GM19035 (cell line): ENCODE results near the gene THRB.

Experiments used
- ATAC-seq: cut with Tn5 transposase; IDR thresholded peaks from one replicate; pipeline ENCODE4 v1.9.1; 2021; ENCODE audit not compliant: unreplicated experiment

The THRB gene

GRCh38 chr3:24494618-24495325, at the start of gene THRB:
THRB (minus strand) TSS chr3:24494850.
- ATAC-seq = peak; percentile 67

- ATAC-seq = no peak
Observed at GRCh38 chr3:24541935-24542334, 47.3 kb upstream of the THRB start.

DNA sequence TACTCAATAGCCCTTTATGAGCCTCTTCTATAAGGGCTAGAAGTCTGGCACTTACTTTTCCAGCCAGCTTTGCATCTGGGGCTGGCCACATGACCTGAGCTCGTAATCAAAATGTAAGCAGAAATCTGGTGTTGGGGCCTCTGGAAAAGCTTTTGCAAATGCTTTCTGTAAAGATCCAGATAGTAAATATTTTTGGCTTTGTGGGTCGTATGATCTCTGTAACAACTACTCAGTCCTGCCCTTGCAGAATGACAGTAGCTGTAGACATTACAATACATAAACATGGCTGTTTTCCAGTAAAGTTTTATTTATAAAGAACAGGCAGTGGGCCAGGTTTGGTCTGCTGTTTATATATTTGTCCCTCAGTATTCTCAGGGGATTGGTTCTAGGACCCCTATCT, 46.2 kb upstream of the THRB start:
- ATAC-seq = no peak

- no peak for ATAC-seq
Observed at GRCh38 chr3:24539699-24540098, 45.0 kb upstream of the THRB start.

- no peak for ATAC-seq
Observed at GRCh38 chr3:24538891-24539290, 44.2 kb upstream of the THRB start.

DNA sequence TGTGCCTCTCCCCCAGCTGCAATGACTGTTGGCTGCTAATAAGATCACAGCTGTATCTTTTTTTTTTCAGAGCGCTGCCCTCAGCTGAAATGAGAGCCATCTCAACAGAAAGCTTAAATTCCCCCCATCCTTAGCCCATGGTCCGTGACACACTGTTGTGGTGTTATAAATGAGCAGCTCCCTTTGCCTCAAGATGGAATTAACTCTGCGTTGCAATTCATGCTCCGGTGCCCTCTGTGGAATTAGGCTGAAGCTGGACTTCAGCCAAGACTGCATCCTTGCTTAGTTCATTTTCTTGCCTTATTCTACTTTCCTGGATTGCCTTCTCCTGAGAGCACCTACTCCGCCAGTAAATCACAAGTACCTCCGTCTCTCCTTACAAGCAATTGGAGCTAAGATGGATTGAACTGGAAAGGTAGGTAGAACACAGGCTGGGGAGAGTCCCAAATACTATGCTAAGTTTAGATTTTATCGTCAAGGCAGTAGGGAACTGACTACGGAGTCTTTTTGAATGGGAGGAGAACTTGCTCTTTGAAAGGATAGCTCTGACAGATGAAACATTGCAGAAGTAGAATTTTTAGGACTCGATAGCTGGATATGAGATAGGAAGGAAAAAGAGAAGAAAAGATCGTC, 39.0 kb upstream of the THRB start:
- ATAC-seq = no peak

DNA sequence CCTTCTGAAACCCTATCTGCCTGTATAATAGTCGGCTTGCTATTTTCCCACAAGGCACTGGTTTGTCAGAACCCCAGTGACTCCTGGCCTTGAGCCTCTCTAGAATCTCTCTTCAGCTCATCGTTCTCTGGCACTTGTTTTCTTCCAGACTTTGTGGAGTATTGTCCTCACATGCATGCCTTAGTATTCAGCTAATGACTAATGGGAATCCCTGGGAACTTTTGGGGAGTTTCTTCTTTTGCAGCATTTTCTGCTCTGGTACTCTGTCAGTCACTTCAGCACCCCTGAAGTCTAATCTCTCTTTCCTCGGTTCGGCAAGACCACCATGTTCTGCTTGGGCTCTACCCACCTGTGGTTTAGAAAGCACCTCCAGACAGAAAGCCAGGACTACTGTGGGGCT, 35.8 kb upstream of the THRB start:
- no peak for ATAC-seq

GRCh38 chr3:24529210-24529609, 34.6 kb upstream of the THRB start:
- ATAC-seq = no peak

- ATAC-seq = no peak
Observed at GRCh38 chr3:24526640-24527212, 32.1 kb upstream of the THRB start.

- ATAC-seq = no peak
Observed at GRCh38 chr3:24525557-24525956, 30.9 kb upstream of the THRB start.

GRCh38 chr3:24525022-24525421, 30.4 kb upstream of the THRB start:
- no peak for ATAC-seq

DNA sequence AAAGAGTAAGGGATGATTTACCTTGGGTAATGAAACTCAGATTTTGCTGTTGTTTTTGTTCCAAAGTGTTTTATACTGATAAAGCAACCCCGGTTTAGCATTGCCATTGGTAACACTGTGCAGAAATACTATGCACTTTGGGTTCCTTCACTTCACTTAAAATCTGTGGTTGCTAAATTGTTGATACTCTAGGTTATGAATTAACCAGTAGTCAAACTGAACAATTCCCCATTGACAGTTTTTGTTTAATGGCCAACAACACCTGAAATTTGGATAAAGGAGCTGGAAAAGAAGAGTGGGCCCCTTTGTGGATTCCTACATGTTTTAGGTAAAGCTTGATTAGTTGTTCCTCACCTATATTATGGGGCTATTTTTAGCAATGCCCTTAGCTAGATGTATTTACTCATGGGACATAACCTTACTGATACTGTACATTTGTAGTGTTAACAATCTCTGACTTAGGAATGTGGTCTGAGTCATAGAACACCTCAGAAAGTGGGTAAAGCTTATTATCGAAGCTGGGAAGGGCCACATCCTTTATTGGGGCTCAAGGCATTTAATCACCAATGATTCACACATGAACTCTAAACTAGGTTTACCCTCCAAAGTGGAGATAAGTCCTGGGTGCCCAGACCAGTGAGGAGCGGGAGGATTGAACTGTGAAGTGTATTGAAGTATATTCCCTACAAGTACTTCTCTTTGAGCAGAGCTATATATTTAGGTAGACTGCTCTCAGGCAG, 29.5 kb upstream of the THRB start:
- no peak for ATAC-seq

DNA sequence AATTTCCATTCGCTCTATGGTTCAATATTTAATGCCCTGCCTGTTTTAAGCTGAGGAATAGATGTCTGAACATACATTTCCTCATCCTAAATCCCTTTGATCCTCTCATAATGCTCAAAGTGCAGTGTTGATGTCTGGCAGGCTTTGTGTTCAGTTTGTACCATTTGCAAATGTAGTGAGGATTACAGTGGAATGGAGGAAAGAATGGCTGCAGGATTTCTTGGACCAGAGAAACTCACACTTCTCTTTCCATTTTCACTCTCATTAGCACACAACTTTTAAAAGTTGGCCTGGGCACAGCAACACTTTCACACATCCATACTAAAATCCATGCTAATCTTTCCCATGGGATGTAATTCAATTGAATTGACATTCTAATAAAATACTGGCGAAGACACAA, 28.6 kb upstream of the THRB start:
- ATAC-seq = no peak

- ATAC-seq = no peak
Observed at GRCh38 chr3:24522146-24522579, 27.5 kb upstream of the THRB start.

- ATAC-seq = peak; percentile 52
Observed at GRCh38 chr3:24521420-24522145, 26.9 kb upstream of the THRB start.

DNA sequence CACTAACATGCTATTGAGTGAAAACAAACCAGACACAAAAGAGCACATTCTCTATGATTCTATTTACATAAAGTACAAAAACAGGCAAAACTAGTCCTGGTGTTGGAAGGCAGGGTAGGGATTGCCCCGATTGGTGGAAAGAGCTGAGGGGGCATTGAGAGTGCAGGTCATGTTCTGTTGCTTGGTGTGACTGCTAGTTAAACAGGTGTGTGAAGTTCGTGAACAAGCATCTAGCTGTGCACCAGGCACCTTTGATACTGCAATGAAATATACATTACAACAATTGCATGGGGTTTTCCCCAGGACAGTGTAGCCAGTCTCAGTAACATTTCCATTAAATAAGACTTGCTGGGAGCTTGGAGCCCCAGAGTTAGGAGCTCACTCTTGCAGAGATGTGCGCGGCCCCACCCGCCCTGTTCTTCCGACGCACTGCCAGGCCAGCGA, 26.3 kb upstream of the THRB start:
- ATAC-seq = no peak

GRCh38 chr3:24520101-24520495, 25.4 kb upstream of the THRB start:
- no peak for ATAC-seq

GRCh38 chr3:24519368-24520100, 24.9 kb upstream of the THRB start:
- ATAC-seq = peak; percentile 58

GRCh38 chr3:24518990-24519367, 24.3 kb upstream of the THRB start:
- ATAC-seq = no peak

DNA sequence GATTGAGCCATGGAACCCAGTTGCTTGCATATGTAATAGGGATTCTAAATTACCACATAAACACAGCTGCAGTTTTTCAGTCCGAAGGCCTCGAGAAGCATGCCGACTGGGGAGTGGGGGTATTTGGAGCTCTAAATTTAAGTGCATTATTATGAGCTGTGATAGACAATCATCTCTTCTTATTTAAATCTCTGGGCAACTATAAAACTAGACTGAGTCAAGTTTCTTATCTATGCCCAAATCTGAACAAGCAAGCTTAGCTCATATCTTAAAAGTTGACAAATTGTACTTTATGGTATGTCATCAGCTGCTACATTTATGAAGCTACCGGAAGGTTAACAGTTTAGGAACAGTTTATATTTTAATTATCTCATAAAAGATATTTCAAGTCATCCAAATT, 19.5 kb upstream of the THRB start:
- no peak for ATAC-seq
